GM12891 (cell line): ENCODE results near the gene POLR1F.
"Not testable (repeated sequence)": the region's sequence is repeated elsewhere in the genome, so short reads cannot be mapped to it uniquely, and the experiment has no call there.

Experiments
- POLR2A ChIP-seq: IDR thresholded peaks from 2 replicates; pipeline ENCODE4 v1.6.1; 2011; ENCODE audit warnings: low read depth, low read length, control low read depth
- POLR2AphosphoS5 ChIP-seq: IDR thresholded peaks from 2 replicates; pipeline ENCODE4 v1.6.1; 2011; ENCODE audit warnings: low read depth, low read length, control low read depth
- POU2F2 ChIP-seq: IDR thresholded peaks from 2 replicates; pipeline ENCODE4 v1.6.1; 2011; ENCODE audit warnings: low read depth, mild to moderate bottlenecking, control low read depth, low read length, moderate library complexity
- SPI1 ChIP-seq: IDR thresholded peaks from 2 replicates; pipeline ENCODE4 v1.6.1; 2011; ENCODE audit warnings: low read depth, low read length, control low read depth
- TAF1 ChIP-seq: IDR thresholded peaks from 2 replicates; pipeline ENCODE4 v1.6.1; 2011; ENCODE audit warnings: low read depth, low read length, control low read depth

GRCh38 chr7:19689130-19689529, 19.7 kb downstream of the POLR1F start:
- TF ChIP-seq POLR2AphosphoS5, POLR2A, TAF1, POU2F2, SPI1: not testable (repeated sequence)
